ENCODE results near the gene ERFL. TPM values are rescaled to one million over a fixed set of nuclear protein-coding genes. Genes with fewer than 3 reads are reported as not detected.
"Not testable (repeated sequence)": the region's sequence is repeated elsewhere in the genome, so short reads cannot be mapped to it uniquely, and the experiment has no call there.

The ERFL gene
- total RNA-seq, 1 donor from 2014 or later, result not detected

GRCh38 chr19:41926763-41927496 lies 1.3 kb downstream of the ERFL start:
- no peak for DNase-seq

GRCh38 chr19:41926028-41926762 lies 2.1 kb downstream of the ERFL start:
- no peak for DNase-seq

GRCh38 chr19:41925208-41926003 lies 2.8 kb downstream of the ERFL start:
- no peak for DNase-seq

GRCh38 chr19:41924151-41925145 lies 3.8 kb downstream of the ERFL start:
- no peak for DNase-seq

GRCh38 chr19:41923045-41923788 lies 5.0 kb downstream of the ERFL start:
- no peak for DNase-seq

- no peak for DNase-seq
Observed at GRCh38 chr19:41922585-41922984, 5.7 kb downstream of the ERFL start.

GRCh38 chr19:41921577-41922576 lies 6.4 kb downstream of the ERFL start:
- DNase-seq, result no peak

- DNase-seq, result no peak
Observed at GRCh38 chr19:41920882-41921576, 7.2 kb downstream of the ERFL start.

- DNase-seq, result no peak
Observed at GRCh38 chr19:41919948-41920712, 8.1 kb downstream of the ERFL start.

GRCh38 chr19:41918653-41919244 lies 9.5 kb downstream of the ERFL start:
- no peak for DNase-seq

GRCh38 chr19:41918095-41918494 lies 10.2 kb downstream of the ERFL start:
- DNase-seq, result no peak

- DNase-seq, result no peak
Observed at GRCh38 chr19:41917676-41918075, 10.6 kb downstream of the ERFL start.

GRCh38 chr19:41915776-41916414 lies 12.4 kb downstream of the ERFL start:
- DNase-seq, result no peak

- DNase-seq, result no peak
Observed at GRCh38 chr19:41915021-41915775, 13.1 kb downstream of the ERFL start.

- DNase-seq, result not testable (repeated sequence)
Observed at GRCh38 chr19:41914424-41914834, 13.8 kb downstream of the ERFL start.

- no peak for DNase-seq
Observed at GRCh38 chr19:41913538-41914423, 14.5 kb downstream of the ERFL start.

Data from dermis blood vessel endothelial cell (primary cell).